ENCODE results near the gene ARL15. TPM values are rescaled to one million over a fixed set of nuclear protein-coding genes. Genes with fewer than 3 reads are reported as not detected.
"Not testable (repeated sequence)": the region's sequence is repeated elsewhere in the genome, so short reads cannot be mapped to it uniquely, and the experiment has no call there.

Gene ARL15
- total RNA-seq, 1 donor, result 28.1 TPM

DNA sequence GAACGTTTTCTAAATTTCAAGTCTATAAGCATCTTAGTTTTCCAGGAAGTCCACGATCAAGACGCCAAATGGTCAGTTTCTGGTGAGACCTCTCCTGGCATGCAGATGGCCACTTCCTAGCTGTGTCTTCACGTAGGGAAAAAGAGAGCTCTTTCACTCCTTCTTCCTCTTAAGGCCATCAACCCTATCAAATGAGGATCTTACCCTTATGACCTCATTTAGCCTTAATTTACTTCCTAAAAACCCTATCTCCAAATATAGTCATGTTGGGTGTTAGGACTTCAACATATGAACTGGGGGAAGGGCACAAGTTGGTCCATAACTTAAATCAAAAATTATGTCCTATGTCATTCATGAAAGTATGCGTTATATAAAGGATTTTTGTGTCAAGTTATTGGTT is 229.5 kb downstream of the ARL15 start:
- DNase-seq (ENCODE audit: low read depth), result no peak
- no peak overlapping the region for H3K4me3 ChIP-seq (ENCODE audit: low read depth, low read length)
- TF ChIP-seq, protein P1, sequence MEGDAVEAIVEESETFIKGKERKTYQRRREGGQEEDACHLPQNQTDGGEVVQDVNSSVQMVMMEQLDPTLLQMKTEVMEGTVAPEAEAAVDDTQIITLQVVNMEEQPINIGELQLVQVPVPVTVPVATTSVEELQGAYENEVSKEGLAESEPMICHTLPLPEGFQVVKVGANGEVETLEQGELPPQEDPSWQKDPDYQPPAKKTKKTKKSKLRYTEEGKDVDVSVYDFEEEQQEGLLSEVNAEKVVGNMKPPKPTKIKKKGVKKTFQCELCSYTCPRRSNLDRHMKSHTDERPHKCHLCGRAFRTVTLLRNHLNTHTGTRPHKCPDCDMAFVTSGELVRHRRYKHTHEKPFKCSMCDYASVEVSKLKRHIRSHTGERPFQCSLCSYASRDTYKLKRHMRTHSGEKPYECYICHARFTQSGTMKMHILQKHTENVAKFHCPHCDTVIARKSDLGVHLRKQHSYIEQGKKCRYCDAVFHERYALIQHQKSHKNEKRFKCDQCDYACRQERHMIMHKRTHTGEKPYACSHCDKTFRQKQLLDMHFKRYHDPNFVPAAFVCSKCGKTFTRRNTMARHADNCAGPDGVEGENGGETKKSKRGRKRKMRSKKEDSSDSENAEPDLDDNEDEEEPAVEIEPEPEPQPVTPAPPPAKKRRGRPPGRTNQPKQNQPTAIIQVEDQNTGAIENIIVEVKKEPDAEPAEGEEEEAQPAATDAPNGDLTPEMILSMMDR (IDR thresholded peaks at IDR 0.05; ENCODE audit: insufficient read depth, low read depth, low read length), result no peak

DNA sequence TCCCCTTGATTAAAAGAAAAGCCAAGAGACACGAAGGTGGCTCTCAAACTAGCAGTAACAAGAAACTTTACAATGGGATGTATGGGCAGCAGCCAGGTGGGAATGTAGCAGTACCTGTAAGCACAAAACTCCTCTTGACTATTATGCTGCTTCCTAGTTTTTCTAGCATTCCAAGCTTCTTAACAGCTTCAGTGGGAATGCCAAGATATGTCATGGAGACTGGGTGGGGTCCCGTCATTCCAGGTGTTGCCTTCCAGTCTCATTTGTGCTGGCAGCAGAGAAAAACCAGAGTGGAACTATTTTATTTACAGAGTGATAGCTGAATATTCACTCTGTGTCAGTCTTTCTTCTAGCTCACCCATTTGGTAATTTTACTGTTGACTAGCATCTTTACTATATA is 236.6 kb downstream of the ARL15 start:
- DNase-seq (ENCODE audit: low read depth), result no peak
- TF ChIP-seq, protein P1 (IDR thresholded peaks at IDR 0.05; ENCODE audit: insufficient read depth, low read depth, low read length), result no peak
- H3K4me3 ChIP-seq (ENCODE audit: low read depth, low read length), result no peak overlapping the region

GRCh38 chr5:54073131-54073530 is 237.2 kb downstream of the ARL15 start:
- TF ChIP-seq, protein P1 (IDR thresholded peaks at IDR 0.05; ENCODE audit: insufficient read depth, low read depth, low read length), result no peak
- no peak overlapping the region for H3K4me3 ChIP-seq (ENCODE audit: low read depth, low read length)
- DNase-seq (ENCODE audit: low read depth), result no peak

GRCh38 chr5:54066433-54066832 is 243.9 kb downstream of the ARL15 start:
- H3K4me3 ChIP-seq (ENCODE audit: low read depth, low read length), result no peak overlapping the region
- TF ChIP-seq, protein P1 (IDR thresholded peaks at IDR 0.05; ENCODE audit: insufficient read depth, low read depth, low read length), result no peak
- no peak for DNase-seq (ENCODE audit: low read depth)

- peak; percentile 58 for DNase-seq (ENCODE audit: low read depth)
- no peak overlapping the region for H3K4me3 ChIP-seq (ENCODE audit: low read depth, low read length)
- TF ChIP-seq, protein P1 (IDR thresholded peaks at IDR 0.05; ENCODE audit: insufficient read depth, low read depth, low read length), result no peak
Observed at GRCh38 chr5:54063817-54064216, 246.6 kb downstream of the ARL15 start.

DNA sequence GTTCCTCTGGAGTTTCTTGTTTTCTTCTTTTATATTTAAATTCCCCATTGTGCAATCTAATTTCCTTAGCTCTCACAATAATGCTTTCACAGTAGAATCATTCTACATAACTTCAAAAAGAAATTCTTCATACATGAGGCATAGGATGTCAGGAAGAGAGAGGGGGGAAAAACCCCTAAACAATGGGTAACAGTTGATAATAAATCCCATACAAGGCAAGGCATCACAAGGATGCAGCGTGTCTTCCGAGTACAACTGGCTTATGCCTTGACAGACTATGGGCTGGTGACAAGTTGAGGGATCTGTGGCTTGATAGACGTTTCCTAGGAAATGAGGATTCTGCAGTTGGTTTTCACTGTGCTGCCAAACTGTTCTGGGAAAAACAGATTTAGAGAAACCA is 247.4 kb downstream of the ARL15 start:
- TF ChIP-seq, protein P1 (IDR thresholded peaks at IDR 0.05; ENCODE audit: insufficient read depth, low read depth, low read length), result no peak
- no peak overlapping the region for H3K4me3 ChIP-seq (ENCODE audit: low read depth, low read length)
- peak; percentile 29 for DNase-seq (ENCODE audit: low read depth)

DNA sequence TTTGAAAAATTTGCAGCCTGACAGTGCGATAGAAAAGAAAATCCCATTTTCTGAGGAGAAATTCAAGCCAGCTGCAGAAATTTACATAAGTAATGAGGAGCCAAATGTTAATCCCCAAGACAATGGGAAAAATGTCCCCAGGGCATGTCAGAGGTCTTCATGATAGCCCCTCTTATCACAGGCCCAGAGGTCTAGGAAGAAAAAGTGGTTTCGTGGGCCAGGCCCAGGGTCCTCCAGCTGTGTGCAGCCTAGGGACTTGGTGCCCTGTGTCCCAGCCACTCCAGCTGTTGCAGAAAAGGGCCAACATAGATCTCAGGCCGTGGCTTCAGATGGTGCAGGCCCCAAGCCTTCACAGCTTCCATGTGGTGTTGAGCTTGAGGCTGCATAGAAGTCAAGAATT is 249.5 kb downstream of the ARL15 start:
- not testable (repeated sequence) for H3K4me3 ChIP-seq (ENCODE audit: low read depth, low read length); DNase-seq (ENCODE audit: low read depth)

All from fibroblast of villous mesenchyme (primary cell).